Stimulated activated CD4-positive, alpha-beta T cell treated with anti-CD3 and anti-CD28 coated beads, Interleukin-4, amount 100 ng/mL, for 4 hours (primary cell): ENCODE results near the gene ACTL6A.

Source experiments
- DNase-seq, 2 experiments: peaks; one replicate each; pipeline ENCODE4 v3.0.0-alpha.2; 2020

Gene ACTL6A

GRCh38 chr3:179591313-179591712, 28.6 kb downstream of the ACTL6A start:
- DNase-seq = no peak

GRCh38 chr3:179599531-179599930, 36.8 kb downstream of the ACTL6A start:
- no peak for DNase-seq

GRCh38 chr3:179603321-179603720, 40.6 kb downstream of the ACTL6A start:
- DNase-seq = no peak

GRCh38 chr3:179603831-179604230, 41.1 kb downstream of the ACTL6A start:
- DNase-seq = no peak

- DNase-seq = peak; percentile 81 to 91
These were observed 41.8 kb downstream of the ACTL6A start, which contains the start of the genes MRPL47 and NDUFB5 for GRCh38 chr3:179604321-179605078. Gene MRPL47 (minus strand): TSS chr3:179604638. CDS start chr3:179604624, 14 bp downstream. Gene NDUFB5 (plus strand): TSS chr3:179604794. CDS start chr3:179604816, 22 bp downstream.

- DNase-seq = no peak
These were observed 43.9 kb downstream of the ACTL6A start for GRCh38 chr3:179606534-179607085.

GRCh38 chr3:179608931-179609720, 46.4 kb downstream of the ACTL6A start:
- DNase-seq = peak in 1 of 2 experiments; percentile 1

GRCh38 chr3:179610066-179610465, 47.3 kb downstream of the ACTL6A start:
- DNase-seq = no peak

GRCh38 chr3:179613807-179614206, 51.1 kb downstream of the ACTL6A start:
- DNase-seq = no peak

GRCh38 chr3:179615458-179616173, 52.9 kb downstream of the ACTL6A start:
- no peak for DNase-seq

GRCh38 chr3:179622023-179622422, 59.3 kb downstream of the ACTL6A start:
- no peak for DNase-seq

- DNase-seq = no peak
These were observed 61.7 kb downstream of the ACTL6A start for GRCh38 chr3:179624451-179624850.

GRCh38 chr3:179630753-179631451, 68.2 kb downstream of the ACTL6A start:
- no peak for DNase-seq
